ENCODE measurements around the gene LNPK. TPM values are rescaled to one million over a fixed set of nuclear protein-coding genes. Genes with fewer than 3 reads are reported as not detected.

The LNPK gene
- polyA plus RNA-seq, 1 donor from 2014 or later = 46.7 TPM

DNA sequence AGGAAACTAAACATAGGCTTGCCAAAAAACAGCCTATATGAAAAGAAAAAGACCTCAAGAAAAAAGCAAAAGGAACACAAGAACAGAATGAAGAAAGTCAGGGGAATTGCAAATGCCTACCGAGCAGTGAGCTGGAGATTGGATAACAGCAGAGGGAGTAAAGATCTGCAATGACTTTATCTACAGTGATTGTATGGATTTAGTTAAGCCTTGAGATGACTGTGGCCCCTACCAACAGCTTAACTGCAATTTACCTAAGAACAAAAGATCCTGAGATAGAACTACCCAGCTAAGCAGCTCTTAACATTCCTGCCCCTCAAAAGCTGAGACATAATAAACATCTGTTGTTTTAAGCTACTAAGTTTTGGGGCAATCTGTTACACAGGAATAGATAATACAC lies 20.5 kb downstream of the LNPK start:
- H4K20me1 ChIP-seq (ENCODE audit: insufficient read depth) = no peaks in the 10 kb centered on the region
- H3K79me2 ChIP-seq (replicated peaks; ENCODE audit: insufficient read depth, low read length) = peaks cover 3% of the 10 kb centered on the region
- H3K4me3 ChIP-seq (ENCODE audit: low read length) = no peak overlapping the region
- TF ChIP-seq, protein P1, sequence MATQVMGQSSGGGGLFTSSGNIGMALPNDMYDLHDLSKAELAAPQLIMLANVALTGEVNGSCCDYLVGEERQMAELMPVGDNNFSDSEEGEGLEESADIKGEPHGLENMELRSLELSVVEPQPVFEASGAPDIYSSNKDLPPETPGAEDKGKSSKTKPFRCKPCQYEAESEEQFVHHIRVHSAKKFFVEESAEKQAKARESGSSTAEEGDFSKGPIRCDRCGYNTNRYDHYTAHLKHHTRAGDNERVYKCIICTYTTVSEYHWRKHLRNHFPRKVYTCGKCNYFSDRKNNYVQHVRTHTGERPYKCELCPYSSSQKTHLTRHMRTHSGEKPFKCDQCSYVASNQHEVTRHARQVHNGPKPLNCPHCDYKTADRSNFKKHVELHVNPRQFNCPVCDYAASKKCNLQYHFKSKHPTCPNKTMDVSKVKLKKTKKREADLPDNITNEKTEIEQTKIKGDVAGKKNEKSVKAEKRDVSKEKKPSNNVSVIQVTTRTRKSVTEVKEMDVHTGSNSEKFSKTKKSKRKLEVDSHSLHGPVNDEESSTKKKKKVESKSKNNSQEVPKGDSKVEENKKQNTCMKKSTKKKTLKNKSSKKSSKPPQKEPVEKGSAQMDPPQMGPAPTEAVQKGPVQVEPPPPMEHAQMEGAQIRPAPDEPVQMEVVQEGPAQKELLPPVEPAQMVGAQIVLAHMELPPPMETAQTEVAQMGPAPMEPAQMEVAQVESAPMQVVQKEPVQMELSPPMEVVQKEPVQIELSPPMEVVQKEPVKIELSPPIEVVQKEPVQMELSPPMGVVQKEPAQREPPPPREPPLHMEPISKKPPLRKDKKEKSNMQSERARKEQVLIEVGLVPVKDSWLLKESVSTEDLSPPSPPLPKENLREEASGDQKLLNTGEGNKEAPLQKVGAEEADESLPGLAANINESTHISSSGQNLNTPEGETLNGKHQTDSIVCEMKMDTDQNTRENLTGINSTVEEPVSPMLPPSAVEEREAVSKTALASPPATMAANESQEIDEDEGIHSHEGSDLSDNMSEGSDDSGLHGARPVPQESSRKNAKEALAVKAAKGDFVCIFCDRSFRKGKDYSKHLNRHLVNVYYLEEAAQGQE (IDR thresholded peaks at IDR 0.05; ENCODE audit: borderline replicate concordance) = no peak
- no peak for TF ChIP-seq TAF1 (IDR thresholded peaks at IDR 0.05; ENCODE audit: low read depth)
- no peak for TF ChIP-seq MXI1 (conservative IDR thresholded peaks at IDR 0.05; ENCODE audit: poor library complexity, severe bottlenecking)
- no peak for TF ChIP-seq EP300 (conservative IDR thresholded peaks at IDR 0.05; ENCODE audit: poor library complexity, severe bottlenecking)
- no peak for TF ChIP-seq POLR2AphosphoS5 (IDR thresholded peaks at IDR 0.05)
- TF ChIP-seq SMC3 (conservative IDR thresholded peaks at IDR 0.05; ENCODE audit: poor library complexity) = no peak
- TF ChIP-seq EZH2 (IDR thresholded peaks at IDR 0.05; ENCODE audit: borderline replicate concordance, insufficient read depth, low read length, poor library complexity, severe bottlenecking) = no peak
- TF ChIP-seq CTCF (IDR thresholded peaks at IDR 0.05; ENCODE audit: poor library complexity, severe bottlenecking) = no peak
- TF ChIP-seq RAD21 (conservative IDR thresholded peaks at IDR 0.05) = no peak
- no peak overlapping the region for H3K27ac ChIP-seq (ENCODE audit: low read length)
- H3K27me3 ChIP-seq (ENCODE audit: insufficient read depth, low read depth, low read length) = no peaks in the 10 kb centered on the region
- no peak overlapping the region for H3K4me2 ChIP-seq (ENCODE audit: low read length)
- no peak overlapping the region for H3K9ac ChIP-seq (ENCODE audit: low read length)
- H3K9me2 ChIP-seq (ENCODE audit: insufficient read depth, low read length) = no peaks in the 10 kb centered on the region
- no peaks in the 10 kb centered on the region for H3K9me3 ChIP-seq (ENCODE audit: low read length)
- no peak overlapping the region for H2AFZ ChIP-seq (ENCODE audit: low read depth, low read length)
- no peaks in the 10 kb centered on the region for H3F3A ChIP-seq (ENCODE audit: insufficient read depth, low read length, poor library complexity, severe bottlenecking)
- peaks cover 4% of the 10 kb centered on the region for H3K36me3 ChIP-seq (ENCODE audit: insufficient read depth, low read length)

GRCh38 chr2:175976391-175977157 lies 25.5 kb downstream of the LNPK start:
- H3K9me2 ChIP-seq (ENCODE audit: insufficient read depth, low read length) = no peaks in the 10 kb centered on the region
- no peaks in the 10 kb centered on the region for H3K79me2 ChIP-seq (replicated peaks; ENCODE audit: insufficient read depth, low read length)
- no peaks in the 10 kb centered on the region for H3K9me3 ChIP-seq (ENCODE audit: low read length)
- peaks cover 8% of the 10 kb centered on the region for H3K36me3 ChIP-seq (ENCODE audit: insufficient read depth, low read length)
- no peak overlapping the region for H3K27ac ChIP-seq (ENCODE audit: low read length)
- H3K9ac ChIP-seq (ENCODE audit: low read length) = no peak overlapping the region
- H3F3A ChIP-seq (ENCODE audit: insufficient read depth, low read length, poor library complexity, severe bottlenecking) = no peaks in the 10 kb centered on the region
- TF ChIP-seq CTCF (IDR thresholded peaks at IDR 0.05; ENCODE audit: poor library complexity, severe bottlenecking) (no peak), RAD21 (conservative IDR thresholded peaks at IDR 0.05) (no peak), EZH2 (IDR thresholded peaks at IDR 0.05; ENCODE audit: borderline replicate concordance, insufficient read depth, low read length, poor library complexity, severe bottlenecking) (no peak), POLR2AphosphoS5 (IDR thresholded peaks at IDR 0.05) (no peak), TAF1 (IDR thresholded peaks at IDR 0.05; ENCODE audit: low read depth) (no peak), SMC3 (conservative IDR thresholded peaks at IDR 0.05; ENCODE audit: poor library complexity) (no peak), MXI1 (conservative IDR thresholded peaks at IDR 0.05; ENCODE audit: poor library complexity, severe bottlenecking) (no peak), EP300 (conservative IDR thresholded peaks at IDR 0.05; ENCODE audit: poor library complexity, severe bottlenecking) (no peak)
- TF ChIP-seq, protein P1 (IDR thresholded peaks at IDR 0.05; ENCODE audit: borderline replicate concordance) = no peak
- H3K4me2 ChIP-seq (ENCODE audit: low read length) = no peak overlapping the region
- no peaks in the 10 kb centered on the region for H3K27me3 ChIP-seq (ENCODE audit: insufficient read depth, low read depth, low read length)
- no peak overlapping the region for H3K4me3 ChIP-seq (ENCODE audit: low read length)
- no peak overlapping the region for H2AFZ ChIP-seq (ENCODE audit: low read depth, low read length)
- no peaks in the 10 kb centered on the region for H4K20me1 ChIP-seq (ENCODE audit: insufficient read depth)
